HG02970 (cell line): ENCODE results near the gene SH3BP2.
"Not testable (repeated sequence)": the region's sequence is repeated elsewhere in the genome, so short reads cannot be mapped to it uniquely, and the experiment has no call there.

Experiments used
- ATAC-seq: cut with Tn5 transposase; IDR thresholded peaks from one replicate; pipeline ENCODE4 v1.9.1; 2021; ENCODE audit warnings: mild to moderate bottlenecking, moderate library complexity, moderate number of reproducible peaks; ENCODE audit not compliant: unreplicated experiment, low FRiP score

The SH3BP2 gene

GRCh38 chr4:2762048-2762447, 30.8 kb upstream of the SH3BP2 start:
- ATAC-seq: no peak

DNA sequence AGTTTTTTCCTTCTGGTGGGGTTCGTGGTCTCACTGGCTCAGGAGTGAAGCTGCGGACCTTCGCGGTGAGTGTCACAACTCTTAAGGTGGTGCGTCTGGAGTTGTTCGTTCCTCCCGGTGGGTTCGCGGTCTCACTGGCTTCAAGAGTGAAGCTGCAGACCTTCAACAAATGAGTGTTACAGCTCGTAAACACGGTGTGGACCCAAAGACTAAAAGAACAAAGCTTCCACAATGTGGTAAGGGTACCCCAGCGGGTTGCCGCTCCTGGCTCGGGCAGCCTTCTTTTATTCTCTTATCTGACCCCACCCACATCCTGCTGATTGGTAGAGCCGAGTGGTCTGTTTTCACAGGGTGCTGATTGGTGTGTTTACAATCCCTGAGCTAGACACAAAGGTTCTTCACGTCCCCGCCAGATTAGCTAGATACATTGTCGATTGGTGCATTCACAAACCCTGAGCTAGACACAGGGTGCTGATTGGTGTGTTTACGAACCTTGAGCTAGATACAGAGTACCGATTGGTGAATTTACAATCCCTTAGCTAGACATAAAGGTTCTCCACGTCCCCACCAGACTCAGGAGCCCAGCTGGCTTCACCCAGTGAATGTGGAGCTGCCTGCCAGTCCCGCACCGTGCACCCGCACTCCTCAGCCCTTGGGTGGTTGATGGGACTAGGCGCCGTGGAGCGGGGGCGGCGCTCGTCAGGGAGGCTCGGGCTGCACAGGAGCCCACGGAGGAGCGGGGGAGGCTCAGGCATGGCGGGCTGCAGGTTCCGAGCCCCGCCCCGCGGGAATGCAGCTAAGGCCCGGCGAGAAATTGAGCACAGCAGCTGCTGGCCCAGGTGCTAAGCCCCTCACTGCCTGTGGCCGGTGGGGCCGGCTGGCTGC, 30.2 kb upstream of the SH3BP2 start:
- ATAC-seq: not testable (repeated sequence)

- no peak for ATAC-seq
Measured at GRCh38 chr4:2763511-2763967, 29.3 kb upstream of the SH3BP2 start.

- ATAC-seq: no peak
Measured at GRCh38 chr4:2765832-2766526, 26.9 kb upstream of the SH3BP2 start.

GRCh38 chr4:2767046-2767704, 25.7 kb upstream of the SH3BP2 start:
- ATAC-seq: no peak

GRCh38 chr4:2767705-2768074, 25.2 kb upstream of the SH3BP2 start:
- no peak for ATAC-seq

GRCh38 chr4:2768124-2768523, 24.8 kb upstream of the SH3BP2 start:
- no peak for ATAC-seq

DNA sequence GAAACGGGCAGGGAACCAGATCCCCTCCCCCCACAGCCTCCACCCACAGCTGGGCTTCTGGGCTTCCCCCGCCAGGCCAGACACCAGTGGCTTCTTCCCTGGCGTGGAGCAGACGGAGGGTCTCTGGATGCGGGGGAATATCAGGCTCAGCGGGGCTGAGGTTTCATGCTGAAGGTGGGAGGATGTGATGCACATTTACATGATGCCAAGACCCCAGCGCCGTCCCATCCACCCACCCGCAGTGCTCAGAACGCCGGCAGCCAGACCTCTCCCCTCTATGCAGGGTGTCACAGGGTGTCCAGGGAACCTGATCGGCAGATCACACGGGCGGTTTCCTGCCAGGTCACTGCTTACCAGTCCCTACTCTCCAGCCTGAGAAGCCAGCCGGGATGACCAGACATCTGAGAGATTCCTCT, 24.0 kb upstream of the SH3BP2 start:
- ATAC-seq: no peak

DNA sequence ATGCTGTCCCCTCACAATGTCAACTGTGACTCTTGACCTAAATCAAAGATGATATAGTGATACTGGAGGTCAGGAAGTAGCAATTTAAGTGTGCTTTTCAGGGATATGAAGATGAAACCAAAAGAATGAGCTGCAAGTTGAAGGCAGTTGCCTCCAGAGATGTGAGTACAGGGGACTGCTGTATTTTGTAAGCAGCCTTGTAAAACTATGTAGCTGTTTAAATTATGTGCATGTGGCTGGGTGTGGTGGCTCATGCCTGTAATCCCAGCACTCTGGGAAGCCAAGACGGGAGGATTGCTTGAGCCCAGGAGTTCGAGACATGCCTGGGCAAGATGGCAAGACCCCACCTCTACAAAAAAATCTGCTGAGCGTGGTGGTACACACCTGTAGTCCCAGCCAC, 21.6 kb upstream of the SH3BP2 start:
- no peak for ATAC-seq

- ATAC-seq: not testable (repeated sequence)
Measured at GRCh38 chr4:2780643-2781042, 12.2 kb upstream of the SH3BP2 start.

DNA sequence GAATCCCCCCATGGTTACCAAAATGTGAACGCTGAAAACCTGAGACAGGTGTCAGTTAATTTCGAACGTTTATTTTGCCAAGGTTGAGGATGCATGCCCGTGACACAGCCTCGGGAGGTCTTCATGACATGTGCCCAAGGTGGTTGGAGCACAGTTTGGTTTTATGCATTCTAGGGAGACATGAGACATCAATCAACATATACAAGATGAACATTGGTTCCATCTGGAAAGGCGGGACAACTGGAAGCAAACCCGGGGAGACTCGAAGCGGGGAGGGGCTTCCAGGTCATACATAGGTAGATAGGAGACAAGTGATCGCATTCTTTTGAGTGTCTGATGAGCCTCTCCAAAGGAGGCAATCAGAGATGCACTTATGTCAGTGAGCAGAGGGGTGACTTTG, 11.0 kb upstream of the SH3BP2 start:
- no peak for ATAC-seq

GRCh38 chr4:2783790-2784189, 9.1 kb upstream of the SH3BP2 start:
- no peak for ATAC-seq

- no peak for ATAC-seq
Measured at GRCh38 chr4:2785613-2786012, 7.3 kb upstream of the SH3BP2 start.

DNA sequence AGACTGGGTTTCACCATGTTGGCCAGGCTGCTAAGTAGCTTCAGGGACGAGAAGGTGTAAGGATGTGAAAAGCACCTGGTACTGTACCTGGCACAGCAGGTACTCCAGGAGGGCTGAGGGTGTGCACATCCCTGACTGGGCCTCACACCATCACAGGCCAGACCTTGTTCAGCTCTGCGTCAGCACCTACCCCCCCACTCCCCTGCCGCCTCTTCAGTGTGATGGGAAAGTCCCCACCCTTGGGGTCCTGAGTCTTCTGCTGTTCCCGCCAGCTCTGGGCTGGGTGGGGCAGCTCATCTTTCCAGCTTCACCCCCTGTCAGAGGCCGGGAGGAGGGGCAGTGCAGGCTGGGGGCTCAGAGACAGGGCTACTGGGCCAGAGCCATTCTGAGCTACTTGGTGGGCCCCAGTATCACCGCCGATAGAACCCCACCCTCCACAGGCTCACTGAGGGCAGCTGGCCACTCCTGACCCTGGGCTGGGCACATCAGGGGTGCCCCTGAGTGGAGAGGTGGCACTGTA, 6.7 kb upstream of the SH3BP2 start:
- no peak for ATAC-seq

- ATAC-seq: no peak
Measured at GRCh38 chr4:2786794-2787229, 6.1 kb upstream of the SH3BP2 start.

- peak; percentile 53 for ATAC-seq
Measured at GRCh38 chr4:2787230-2788100, 5.4 kb upstream of the SH3BP2 start.

GRCh38 chr4:2788101-2788500, 4.8 kb upstream of the SH3BP2 start:
- no peak for ATAC-seq

- no peak for ATAC-seq
Measured at GRCh38 chr4:2788532-2789103, 4.3 kb upstream of the SH3BP2 start.

- ATAC-seq: no peak
Measured at GRCh38 chr4:2789351-2789750, 3.5 kb upstream of the SH3BP2 start.
